Measurements from ENCODE around the gene PPFIBP1. TPM values are rescaled to one million over a fixed set of nuclear protein-coding genes. Genes with fewer than 3 reads are reported as not detected.
A peak's percentile ranks its signal among the peaks of the same experiment; 100 is the strongest.

The PPFIBP1 gene
- total RNA-seq, 2 donors from 2014 or later = 98.5 to 213 TPM

DNA sequence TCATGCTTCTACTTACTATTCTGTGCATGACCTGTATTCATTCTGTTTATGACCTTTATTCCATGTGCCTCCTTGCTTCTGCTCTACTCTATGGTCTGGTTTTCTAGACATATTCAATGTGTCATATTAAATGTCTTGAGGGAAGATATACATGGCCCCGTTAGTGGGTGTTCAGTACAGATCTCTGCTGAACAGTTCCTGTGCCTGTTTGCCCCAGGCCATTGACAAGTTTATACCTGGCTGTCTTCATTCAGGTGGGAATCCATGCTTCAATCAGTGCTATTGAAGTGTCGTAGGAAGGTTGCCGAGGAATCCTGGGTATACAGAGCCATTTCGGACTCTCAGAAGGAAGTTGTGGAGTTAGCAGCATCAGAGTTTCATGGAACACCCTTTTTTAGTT, 7.4 kb upstream of the PPFIBP1 start:
- peak overlapping the region; percentile 1 for H3K27ac Mint-ChIP-seq
- no peaks in the 10 kb centered on the region for H3K27me3 ChIP-seq (ENCODE audit: control insufficient read depth, insufficient read depth, low read length, poor library complexity, severe bottlenecking)
- H3K27ac ChIP-seq (ENCODE audit: low read depth, low read length) = no peak overlapping the region
- no peak overlapping the region for H3K9ac ChIP-seq (ENCODE audit: extremely low read depth, low read length, poor library complexity, severe bottlenecking)
- H3K4me1 ChIP-seq (ENCODE audit: control insufficient read depth, insufficient read depth, low read length) = peaks cover 8% of the 10 kb centered on the region
- no peak overlapping the region for H3K4me3 ChIP-seq (ENCODE audit: low read length)
- no peak overlapping the region for H3K4me3 Mint-ChIP-seq
- WGBS, 2 experiments (ENCODE audit: insufficient coverage in 1 of 2, insufficient read length in 1 of 2) = 89 to 99% methylated on average over 3 to 4 of the region's 4 CpGs
- no peaks in the 10 kb centered on the region for H3K36me3 Mint-ChIP-seq (ENCODE audit: low read depth)
- H3K4me1 Mint-ChIP-seq = peaks cover 23% of the 10 kb centered on the region
- H3K9me3 ChIP-seq (ENCODE audit: control insufficient read depth, low read length) = no peaks in the 10 kb centered on the region
- TF ChIP-seq, protein P1, sequence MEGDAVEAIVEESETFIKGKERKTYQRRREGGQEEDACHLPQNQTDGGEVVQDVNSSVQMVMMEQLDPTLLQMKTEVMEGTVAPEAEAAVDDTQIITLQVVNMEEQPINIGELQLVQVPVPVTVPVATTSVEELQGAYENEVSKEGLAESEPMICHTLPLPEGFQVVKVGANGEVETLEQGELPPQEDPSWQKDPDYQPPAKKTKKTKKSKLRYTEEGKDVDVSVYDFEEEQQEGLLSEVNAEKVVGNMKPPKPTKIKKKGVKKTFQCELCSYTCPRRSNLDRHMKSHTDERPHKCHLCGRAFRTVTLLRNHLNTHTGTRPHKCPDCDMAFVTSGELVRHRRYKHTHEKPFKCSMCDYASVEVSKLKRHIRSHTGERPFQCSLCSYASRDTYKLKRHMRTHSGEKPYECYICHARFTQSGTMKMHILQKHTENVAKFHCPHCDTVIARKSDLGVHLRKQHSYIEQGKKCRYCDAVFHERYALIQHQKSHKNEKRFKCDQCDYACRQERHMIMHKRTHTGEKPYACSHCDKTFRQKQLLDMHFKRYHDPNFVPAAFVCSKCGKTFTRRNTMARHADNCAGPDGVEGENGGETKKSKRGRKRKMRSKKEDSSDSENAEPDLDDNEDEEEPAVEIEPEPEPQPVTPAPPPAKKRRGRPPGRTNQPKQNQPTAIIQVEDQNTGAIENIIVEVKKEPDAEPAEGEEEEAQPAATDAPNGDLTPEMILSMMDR (conservative IDR thresholded peaks at IDR 0.05) = no peak
- no peak for DNase-seq
- H3K27me3 Mint-ChIP-seq (ENCODE audit: insufficient read depth) = no peaks in the 10 kb centered on the region
- H3K36me3 ChIP-seq (ENCODE audit: control insufficient read depth, insufficient read depth, low read length) = no peaks in the 10 kb centered on the region
- H3K9me3 Mint-ChIP-seq = no peaks in the 10 kb centered on the region

DNA sequence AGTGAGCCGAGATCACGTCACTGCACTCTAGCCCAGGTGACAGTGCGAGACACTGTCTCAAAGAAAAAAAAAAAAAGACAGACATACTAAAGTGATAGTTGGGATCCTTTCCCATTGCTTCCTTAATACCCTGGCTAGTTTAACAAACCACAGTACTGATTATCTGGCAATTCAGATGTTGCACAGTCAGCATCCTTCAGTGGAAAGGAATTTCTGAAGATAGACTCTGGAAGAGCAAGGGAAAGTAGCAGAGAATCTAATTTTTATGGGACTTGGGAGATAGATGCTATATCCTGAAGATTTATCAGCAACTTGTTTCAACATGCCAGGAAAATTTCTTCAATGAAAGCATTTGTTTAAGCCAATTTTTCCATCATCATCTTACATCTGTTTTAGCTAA, 6.5 kb upstream of the PPFIBP1 start:
- Mint-ChIP-seq H3K9me3 (no peaks in the 10 kb centered on the region), H3K36me3 (ENCODE audit: low read depth) (no peaks in the 10 kb centered on the region), H3K27me3 (ENCODE audit: insufficient read depth) (no peaks in the 10 kb centered on the region), H3K27ac (no peak overlapping the region), H3K4me3 (no peak overlapping the region), H3K4me1 (peaks cover 31% of the 10 kb centered on the region)
- no peak overlapping the region for H3K4me3 ChIP-seq (ENCODE audit: low read length)
- H3K36me3 ChIP-seq (ENCODE audit: control insufficient read depth, insufficient read depth, low read length) = no peaks in the 10 kb centered on the region
- H3K27me3 ChIP-seq (ENCODE audit: control insufficient read depth, insufficient read depth, low read length, poor library complexity, severe bottlenecking) = no peaks in the 10 kb centered on the region
- H3K9ac ChIP-seq (ENCODE audit: extremely low read depth, low read length, poor library complexity, severe bottlenecking) = no peak overlapping the region
- DNase-seq = no peak
- H3K9me3 ChIP-seq (ENCODE audit: control insufficient read depth, low read length) = no peaks in the 10 kb centered on the region
- H3K4me1 ChIP-seq (ENCODE audit: control insufficient read depth, insufficient read depth, low read length) = peaks cover 14% of the 10 kb centered on the region
- H3K27ac ChIP-seq (ENCODE audit: low read depth, low read length) = no peak overlapping the region
- TF ChIP-seq, protein P1 (conservative IDR thresholded peaks at IDR 0.05) = no peak
- 88% methylated on average over 3 of the region's 3 CpGs; no CpG with 5 or more reads in 1 of the 2 experiments for WGBS, 2 experiments (ENCODE audit: insufficient coverage in 1 of 2, insufficient read length in 1 of 2)

DNA sequence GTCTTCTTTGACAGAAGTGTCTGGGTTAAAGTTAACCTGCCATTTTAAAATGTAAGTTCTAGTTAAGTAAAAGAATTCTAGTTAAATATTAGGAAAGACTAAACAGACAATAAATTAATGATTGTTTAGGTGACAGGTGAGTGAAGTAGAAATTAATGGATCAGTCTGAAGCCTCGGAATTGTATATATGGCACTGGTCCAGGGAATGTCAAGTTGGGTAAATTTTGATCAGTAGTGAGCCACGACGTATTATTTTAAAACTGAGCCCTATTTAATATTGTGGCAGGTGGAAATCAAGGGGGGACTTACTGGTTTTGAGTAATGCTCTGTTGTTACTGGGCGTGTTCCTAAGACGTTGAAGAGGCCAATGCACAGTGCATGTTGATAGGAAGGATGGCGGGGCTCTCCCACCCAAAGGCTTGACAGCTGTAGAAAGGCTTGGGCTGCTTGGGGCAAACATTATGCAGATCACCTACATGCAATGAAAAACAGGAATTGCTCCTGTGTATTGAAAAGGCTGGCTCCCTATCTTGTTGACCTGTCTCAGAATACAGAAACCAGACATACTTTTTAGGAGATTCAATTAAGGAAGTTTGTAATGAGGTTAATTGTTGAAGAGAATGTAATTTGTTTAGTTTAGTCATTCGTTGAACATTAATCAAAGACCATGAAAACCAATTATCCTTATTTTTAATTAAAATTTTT, 5.9 kb upstream of the PPFIBP1 start:
- H3K27ac ChIP-seq (ENCODE audit: low read depth, low read length) = no peak overlapping the region
- Mint-ChIP-seq H3K4me3 (no peak overlapping the region), H3K27ac (no peak overlapping the region), H3K27me3 (ENCODE audit: insufficient read depth) (no peaks in the 10 kb centered on the region), H3K36me3 (ENCODE audit: low read depth) (no peaks in the 10 kb centered on the region), H3K4me1 (peaks cover 36% of the 10 kb centered on the region), H3K9me3 (no peaks in the 10 kb centered on the region)
- WGBS, 2 experiments (ENCODE audit: insufficient coverage in 1 of 2, insufficient read length in 1 of 2) = 89 to 94% methylated on average over 6 of the region's 7 CpGs
- no peaks in the 10 kb centered on the region for H3K27me3 ChIP-seq (ENCODE audit: control insufficient read depth, insufficient read depth, low read length, poor library complexity, severe bottlenecking)
- H3K4me1 ChIP-seq (ENCODE audit: control insufficient read depth, insufficient read depth, low read length) = peaks cover 15% of the 10 kb centered on the region
- TF ChIP-seq, protein P1 (conservative IDR thresholded peaks at IDR 0.05) = no peak
- no peak overlapping the region for H3K9ac ChIP-seq (ENCODE audit: extremely low read depth, low read length, poor library complexity, severe bottlenecking)
- H3K36me3 ChIP-seq (ENCODE audit: control insufficient read depth, insufficient read depth, low read length) = no peaks in the 10 kb centered on the region
- DNase-seq = no peak
- H3K9me3 ChIP-seq (ENCODE audit: control insufficient read depth, low read length) = no peaks in the 10 kb centered on the region
- H3K4me3 ChIP-seq (ENCODE audit: low read length) = no peak overlapping the region
